Activated T-cell treated with anti-CD3 and anti-CD28 coated beads, Interleukin-2, amount 50 U/mL, for 4 hours (primary cell): Measurements from ENCODE around the gene PPP1R14B. TPM values are rescaled to one million over a fixed set of nuclear protein-coding genes. Genes with fewer than 3 reads are reported as not detected.
A peak's percentile ranks its signal among the peaks of the same experiment; 100 is the strongest.

Source experiments
- ATAC-seq, 2 donors: fragments of 200-7000 bp; cut with Tn5 transposase; one replicate each; pipeline ENCODE4 v1.10.0; 2021
- DNase-seq: peaks from one replicate; pipeline ENCODE4 v3.0.0-alpha.2; 2020
- H3K27me3 Mint-ChIP-seq: one replicate; pipeline ENCODE4 v1.8.0; 2021; ENCODE audit warnings: low read depth, mixed read lengths
- H3K36me3 Mint-ChIP-seq: one replicate; pipeline ENCODE4 v1.8.0; 2022; ENCODE audit warnings: mixed read lengths; ENCODE audit not compliant: insufficient read depth
- H3K4me1 Mint-ChIP-seq: one replicate; pipeline ENCODE4 v1.8.0; 2021; ENCODE audit warnings: low read depth, mixed read lengths
- H3K4me3 Mint-ChIP-seq: one replicate; pipeline ENCODE4 v1.8.0; 2021; ENCODE audit warnings: mild to moderate bottlenecking, moderate library complexity, mixed read lengths
- H3K9me3 Mint-ChIP-seq: one replicate; pipeline ENCODE4 v1.8.0; 2021; ENCODE audit warnings: mixed read lengths
- total RNA-seq, 3 donors: library from RNA; stranded (reverse); gene quantifications; one replicate each; pipeline ENCODE4 v1.2.1, GENCODE V29; 2021

Gene PPP1R14B
- total RNA-seq, 3 donors from 2014 or later, result 417 to 505 (median 438) TPM

DNA sequence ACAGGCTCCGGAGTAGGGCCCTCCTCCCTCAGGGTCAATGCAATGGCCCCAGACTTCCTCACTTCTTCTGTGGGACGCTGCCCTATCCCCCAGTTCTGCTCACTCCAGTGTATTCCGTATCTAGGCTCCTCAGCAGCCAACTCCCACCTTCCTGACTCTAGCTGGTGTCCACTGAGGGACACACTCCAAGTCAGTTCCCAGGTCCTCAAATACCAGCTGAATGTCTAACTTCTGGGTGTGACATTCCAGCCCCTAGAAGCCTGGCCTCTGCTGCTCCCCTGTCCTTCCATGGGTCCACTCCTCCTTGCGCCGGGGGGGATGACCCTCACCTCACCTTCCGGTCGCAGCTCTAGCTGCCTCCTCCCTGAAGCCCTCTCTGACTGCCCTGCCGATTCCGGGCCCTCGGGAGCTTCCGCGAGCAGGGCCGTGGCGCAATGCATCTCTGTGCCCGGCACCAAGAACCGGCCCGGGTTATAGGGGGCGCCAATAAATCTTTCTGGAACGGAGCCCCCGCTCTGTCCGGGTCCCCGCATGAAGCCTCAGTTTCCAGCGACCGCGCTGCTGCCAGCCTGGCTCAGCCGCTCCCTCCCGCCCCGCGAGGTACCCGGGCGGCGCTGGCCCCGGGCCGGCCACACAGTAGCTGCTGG is 22.3 kb upstream of the PPP1R14B start:
- Mint-ChIP-seq H3K4me1 (peaks cover 14% of the 10 kb centered on the region), H3K9me3 (no peaks in the 10 kb centered on the region), H3K36me3 (no peaks in the 10 kb centered on the region), H3K4me3 (peak overlapping the region; percentile 93), H3K27me3 (no peaks in the 10 kb centered on the region)
- peak; percentile 5 to 7 for ATAC-seq
- DNase-seq, result no peak

DNA sequence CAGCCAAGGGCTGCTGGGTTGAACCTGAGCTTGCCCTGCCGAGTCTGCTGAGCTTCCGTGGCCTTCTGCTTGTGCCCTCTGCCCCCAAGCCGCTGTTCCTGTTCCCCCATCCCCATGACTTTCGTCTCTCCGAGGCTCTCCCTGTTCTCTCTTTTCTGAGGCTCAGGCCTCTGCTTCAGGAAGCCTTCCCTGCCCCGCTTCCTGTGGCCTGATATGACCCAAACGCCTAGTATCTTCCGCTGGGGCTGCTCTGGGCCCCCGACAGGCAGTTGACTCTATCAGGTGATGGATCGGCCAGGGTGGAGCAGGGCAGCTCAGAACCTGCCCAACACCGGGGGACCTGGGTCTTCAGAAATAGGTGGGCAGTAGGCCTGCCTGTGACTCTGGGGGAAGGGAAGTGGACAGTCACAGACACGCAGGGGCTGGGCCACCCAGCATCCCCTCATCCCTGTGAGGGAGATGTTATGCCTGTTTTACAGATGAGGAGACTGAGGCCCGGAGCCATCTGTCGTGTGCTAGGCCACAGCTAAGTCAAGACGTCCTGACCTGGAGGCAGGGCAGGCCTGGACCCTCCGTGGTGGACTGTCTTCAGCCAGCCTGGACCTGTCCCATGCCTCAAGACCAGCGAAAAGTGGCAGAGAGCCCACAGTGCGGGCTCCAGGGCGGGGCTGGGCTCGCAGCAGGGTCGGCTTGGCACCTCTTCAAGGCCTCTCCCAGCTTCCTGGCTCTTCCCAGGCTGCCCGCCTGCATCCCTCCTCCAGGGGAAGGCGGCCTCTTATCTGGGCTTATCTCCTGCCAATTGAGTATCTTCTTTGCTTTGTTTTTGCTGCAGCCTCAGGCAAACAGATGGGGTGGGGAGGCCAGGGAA is 21.5 kb upstream of the PPP1R14B start:
- no peak for DNase-seq
- no peaks in the 10 kb centered on the region for H3K36me3 Mint-ChIP-seq
- H3K4me3 Mint-ChIP-seq, result peak overlapping the region; percentile 93
- H3K9me3 Mint-ChIP-seq, result no peaks in the 10 kb centered on the region
- no peak for ATAC-seq
- H3K27me3 Mint-ChIP-seq, result no peaks in the 10 kb centered on the region
- peaks cover 14% of the 10 kb centered on the region for H3K4me1 Mint-ChIP-seq

DNA sequence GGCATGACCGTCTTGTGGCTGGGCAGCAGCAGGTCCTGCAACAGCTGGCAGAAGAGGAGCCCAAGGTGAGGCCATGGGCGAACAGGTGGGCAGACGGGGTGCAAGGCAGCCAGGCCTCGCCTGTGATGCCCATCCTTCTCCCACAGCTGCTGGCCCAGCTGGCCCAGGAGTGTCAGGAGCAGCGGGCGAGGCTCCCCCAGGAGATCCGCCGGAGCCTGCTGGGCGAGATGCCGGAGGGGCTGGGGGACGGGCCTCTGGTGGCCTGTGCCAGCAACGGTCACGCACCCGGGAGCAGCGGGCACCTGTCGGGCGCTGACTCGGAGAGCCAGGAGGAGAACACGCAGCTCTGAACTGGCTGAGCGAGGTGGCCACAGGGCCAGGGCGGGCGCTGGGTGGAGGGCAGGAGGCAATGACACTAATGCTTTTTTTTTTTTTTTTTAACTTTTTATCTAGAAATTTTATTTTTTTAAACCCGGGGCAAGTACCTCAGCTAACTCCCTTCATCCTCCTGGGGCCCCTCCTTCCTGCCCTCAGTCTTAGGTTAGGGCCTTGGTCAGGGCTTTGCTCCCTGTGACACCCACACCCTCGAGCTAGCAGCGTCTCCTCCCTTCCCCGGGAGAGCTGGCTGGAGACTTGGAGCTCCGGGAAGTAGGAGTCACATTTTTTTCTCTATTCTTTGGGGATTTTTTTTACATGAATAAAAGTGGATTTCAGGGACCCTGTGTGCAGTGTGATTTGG is 20.6 kb upstream of the PPP1R14B start:
- Mint-ChIP-seq H3K4me3 (no peak overlapping the region), H3K9me3 (no peaks in the 10 kb centered on the region), H3K36me3 (peaks cover 2% of the 10 kb centered on the region), H3K4me1 (peaks cover 14% of the 10 kb centered on the region), H3K27me3 (no peaks in the 10 kb centered on the region)
- no peak for DNase-seq
- ATAC-seq, result no peak

DNA sequence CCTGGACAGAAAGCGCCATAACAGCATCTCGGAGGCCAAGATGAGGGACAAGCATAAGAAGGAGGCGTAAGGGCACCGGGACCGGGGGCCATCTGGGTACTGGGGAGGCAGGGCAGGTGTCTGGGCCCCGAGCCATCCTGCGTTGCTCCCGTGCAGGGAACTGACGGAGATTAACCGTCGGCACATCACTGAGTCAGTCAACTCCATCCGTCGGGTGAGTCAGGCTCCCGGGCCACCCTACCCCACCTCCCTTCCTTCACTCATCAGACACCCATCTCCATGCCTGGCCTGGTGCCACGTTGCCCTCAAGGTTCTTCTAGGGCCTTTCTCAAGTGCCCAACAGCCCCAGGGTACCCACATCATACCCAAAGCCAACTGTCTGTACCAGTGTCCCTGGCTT is 19.6 kb upstream of the PPP1R14B start:
- ATAC-seq (no peak), DNase-seq (no peak)
- H3K36me3 Mint-ChIP-seq, result peaks cover 2% of the 10 kb centered on the region
- no peaks in the 10 kb centered on the region for H3K27me3 Mint-ChIP-seq
- H3K4me3 Mint-ChIP-seq, result no peak overlapping the region
- peaks cover 12% of the 10 kb centered on the region for H3K4me1 Mint-ChIP-seq
- H3K9me3 Mint-ChIP-seq, result no peaks in the 10 kb centered on the region

DNA sequence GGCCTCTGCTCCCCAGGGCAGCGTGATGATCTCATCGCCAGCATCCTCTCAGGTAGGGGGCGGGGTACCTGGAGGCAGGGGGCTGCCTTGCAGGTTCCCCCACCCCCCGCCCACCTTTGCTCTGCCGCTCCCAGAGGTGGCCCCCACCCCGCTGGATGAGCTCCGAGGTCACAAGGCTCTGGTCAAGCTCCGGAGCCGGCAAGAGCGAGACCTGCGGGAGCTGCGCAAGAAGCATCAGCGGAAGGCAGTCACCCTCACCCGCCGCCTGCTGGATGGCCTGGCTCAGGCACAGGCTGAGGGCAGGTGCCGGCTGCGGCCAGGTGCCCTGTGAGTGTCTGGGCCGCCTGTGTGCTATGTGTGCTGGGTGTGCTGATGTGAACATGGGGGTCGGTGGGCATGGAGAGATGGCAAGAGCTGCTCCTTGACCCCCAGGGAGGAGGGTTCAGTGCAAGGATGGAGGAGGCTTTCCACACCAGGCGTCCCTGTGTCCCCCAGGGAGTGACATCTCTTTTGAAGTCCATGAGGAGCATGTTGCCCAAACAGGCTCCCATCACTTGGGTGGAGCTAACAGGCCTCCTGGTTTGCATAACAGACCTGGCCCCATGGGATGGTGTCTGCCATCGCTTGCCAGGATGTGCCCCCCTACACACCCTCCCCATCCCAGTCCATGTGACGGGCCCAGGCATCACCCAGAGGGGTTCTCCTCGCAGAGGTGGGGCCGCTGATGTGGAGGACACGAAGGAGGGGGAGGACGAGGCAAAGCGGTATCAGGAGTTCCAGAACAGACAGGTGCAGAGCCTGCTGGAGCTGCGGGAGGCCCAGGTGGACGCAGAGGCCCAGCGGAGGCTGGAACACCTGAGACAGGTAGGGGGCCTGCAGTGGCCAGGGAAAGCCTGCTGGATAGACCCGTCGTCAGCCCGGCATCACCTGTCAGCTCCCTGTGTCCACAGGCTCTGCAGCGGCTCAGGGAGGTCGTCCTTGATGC is 18.7 kb upstream of the PPP1R14B start:
- H3K4me3 Mint-ChIP-seq, result no peak overlapping the region
- H3K4me1 Mint-ChIP-seq, result peaks cover 12% of the 10 kb centered on the region
- no peaks in the 10 kb centered on the region for H3K27me3 Mint-ChIP-seq
- DNase-seq (no peak), ATAC-seq (no peak)
- H3K9me3 Mint-ChIP-seq, result no peaks in the 10 kb centered on the region
- H3K36me3 Mint-ChIP-seq, result peaks cover 2% of the 10 kb centered on the region

DNA sequence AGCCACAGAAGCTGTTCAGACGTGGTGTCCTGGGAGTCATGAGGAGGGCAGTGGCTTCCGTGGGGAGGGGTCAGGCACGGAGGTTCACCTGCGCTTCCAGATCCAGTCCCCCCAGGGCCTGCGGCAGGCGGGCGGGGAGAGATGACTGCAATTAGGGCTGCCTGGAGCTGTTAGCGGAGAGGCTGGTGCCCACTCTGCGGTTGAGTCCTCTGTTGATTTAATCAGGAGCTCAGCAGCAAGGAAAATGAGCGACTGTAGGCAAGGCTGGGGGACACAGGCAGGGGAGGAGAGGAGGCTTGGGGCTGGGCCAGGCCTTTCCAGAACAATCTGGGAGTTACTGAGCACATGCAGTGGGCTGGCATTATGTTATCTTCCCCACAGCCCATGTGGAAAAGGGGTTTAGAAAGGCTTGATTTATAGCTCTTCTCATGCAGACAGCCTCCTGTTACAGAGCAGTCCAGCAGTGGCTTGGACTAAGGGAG is 17.7 kb upstream of the PPP1R14B start:
- no peaks in the 10 kb centered on the region for H3K27me3 Mint-ChIP-seq
- no peaks in the 10 kb centered on the region for H3K9me3 Mint-ChIP-seq

DNA sequence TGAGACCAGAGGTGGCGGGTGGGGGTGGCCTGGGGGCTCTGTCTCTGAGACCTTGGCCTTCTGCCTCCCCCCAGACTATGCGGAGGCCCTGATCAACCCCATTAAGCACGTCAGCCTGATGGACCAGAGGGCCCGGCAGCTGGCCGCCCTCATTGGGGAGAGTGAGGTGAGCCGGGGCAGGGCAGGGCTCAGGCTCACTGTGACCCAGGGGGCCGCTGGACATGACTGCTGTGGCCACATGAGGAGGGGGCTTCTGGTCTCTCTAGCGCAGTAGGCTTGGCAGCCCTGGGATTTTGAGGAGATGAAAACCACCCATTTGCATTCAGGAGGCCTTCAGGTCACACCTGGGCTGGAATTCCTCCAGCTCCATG is 17.2 kb upstream of the PPP1R14B start:
- H3K4me1 Mint-ChIP-seq, result peaks cover 16% of the 10 kb centered on the region
- no peak overlapping the region for H3K4me3 Mint-ChIP-seq
- H3K36me3 Mint-ChIP-seq, result peaks cover 5% of the 10 kb centered on the region
- H3K9me3 Mint-ChIP-seq, result no peaks in the 10 kb centered on the region
- H3K27me3 Mint-ChIP-seq, result no peaks in the 10 kb centered on the region
- ATAC-seq (no peak), DNase-seq (no peak)

More for the DNA sequence above, 17.7 kb upstream of the PPP1R14B start:
- Mint-ChIP-seq H3K4me1 (peaks cover 17% of the 10 kb centered on the region), H3K4me3 (no peak overlapping the region), H3K36me3 (peaks cover 4% of the 10 kb centered on the region)
- ATAC-seq (no peak), DNase-seq (no peak)

DNA sequence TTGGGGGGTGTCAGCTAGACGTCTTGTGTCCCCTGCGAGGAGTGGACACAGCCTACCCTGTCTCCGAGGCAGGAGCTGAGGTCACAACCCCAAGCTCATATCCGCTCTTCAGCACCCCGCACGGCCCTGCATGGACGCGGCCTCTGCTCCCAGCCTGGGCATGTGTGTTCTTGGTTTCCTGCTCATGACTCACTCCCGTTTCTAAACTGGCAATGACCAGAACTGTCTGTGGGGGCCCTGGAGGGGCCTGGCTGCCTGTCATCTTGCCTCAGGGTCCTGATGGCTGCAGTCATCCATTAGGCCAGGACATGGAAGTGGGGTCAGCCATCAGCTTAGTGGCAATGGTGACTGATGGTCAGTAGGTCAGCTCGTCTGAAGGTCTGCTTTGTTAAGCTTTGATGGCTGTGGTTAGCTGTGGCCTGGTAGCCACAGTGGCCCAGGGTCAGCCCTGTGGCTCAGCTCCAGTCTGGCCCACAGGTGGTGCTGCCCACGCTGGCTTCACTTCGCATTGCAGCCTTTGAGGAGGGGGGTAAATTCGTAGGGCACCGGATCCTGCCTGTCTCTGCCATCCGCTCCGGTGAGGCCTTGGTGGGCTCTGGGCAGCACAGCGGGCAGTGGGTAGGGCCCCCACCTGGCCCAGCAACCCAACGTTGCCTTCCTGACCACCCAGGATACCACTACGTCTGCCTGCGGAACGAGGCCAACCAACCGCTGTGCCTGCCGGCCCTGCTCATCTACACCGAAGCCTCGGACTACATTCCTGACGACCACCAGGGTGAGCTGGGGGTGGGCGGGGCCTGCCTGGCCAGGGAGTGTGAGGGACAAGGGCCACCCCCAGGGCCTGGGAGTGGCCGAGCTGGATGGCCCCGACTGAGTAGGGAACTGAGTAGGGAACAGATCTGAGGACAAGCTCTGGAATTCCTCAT is 16.5 kb upstream of the PPP1R14B start:
- no peaks in the 10 kb centered on the region for H3K9me3 Mint-ChIP-seq
- peaks cover 5% of the 10 kb centered on the region for H3K36me3 Mint-ChIP-seq
- DNase-seq (no peak), ATAC-seq (no peak)
- no peak overlapping the region for H3K4me3 Mint-ChIP-seq
- peaks cover 11% of the 10 kb centered on the region for H3K4me1 Mint-ChIP-seq
- H3K27me3 Mint-ChIP-seq, result no peaks in the 10 kb centered on the region

DNA sequence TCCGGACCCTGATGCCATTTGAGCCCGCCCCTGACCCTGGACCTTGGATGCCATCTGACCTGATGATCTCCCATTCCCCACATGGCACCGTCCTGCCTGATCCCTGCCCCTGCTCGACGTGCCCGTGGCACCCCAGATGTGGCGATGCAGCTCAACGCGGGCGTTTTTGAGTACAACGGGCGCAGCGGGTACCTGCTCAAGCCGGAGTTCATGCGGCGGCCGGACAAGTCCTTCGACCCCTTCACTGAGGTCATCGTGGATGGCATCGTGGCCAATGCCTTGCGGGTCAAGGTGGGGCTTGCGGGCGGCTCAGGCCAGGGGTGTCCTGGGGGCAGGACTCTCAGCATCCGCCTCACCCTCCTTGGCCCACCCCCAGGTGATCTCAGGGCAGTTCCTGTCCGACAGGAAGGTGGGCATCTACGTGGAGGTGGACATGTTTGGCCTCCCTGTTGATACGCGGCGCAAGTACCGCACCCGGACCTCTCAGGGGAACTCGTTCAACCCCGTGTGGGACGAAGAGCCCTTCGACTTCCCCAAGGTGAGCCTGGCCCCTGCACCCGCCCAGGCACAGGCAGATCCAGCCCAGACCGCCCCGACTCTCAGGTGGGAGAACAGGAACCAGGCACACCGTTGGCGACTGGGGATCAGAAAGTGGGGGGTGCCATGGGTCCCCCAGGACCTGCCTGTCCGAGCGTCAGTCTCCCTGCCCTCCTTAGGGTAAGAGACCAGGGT is 15.7 kb upstream of the PPP1R14B start:
- no peak for ATAC-seq
- H3K4me1 Mint-ChIP-seq, result peaks cover 8% of the 10 kb centered on the region
- peaks cover 5% of the 10 kb centered on the region for H3K36me3 Mint-ChIP-seq
- H3K4me3 Mint-ChIP-seq, result no peak overlapping the region
- no peaks in the 10 kb centered on the region for H3K27me3 Mint-ChIP-seq
- DNase-seq, result no peak
- H3K9me3 Mint-ChIP-seq, result no peaks in the 10 kb centered on the region

DNA sequence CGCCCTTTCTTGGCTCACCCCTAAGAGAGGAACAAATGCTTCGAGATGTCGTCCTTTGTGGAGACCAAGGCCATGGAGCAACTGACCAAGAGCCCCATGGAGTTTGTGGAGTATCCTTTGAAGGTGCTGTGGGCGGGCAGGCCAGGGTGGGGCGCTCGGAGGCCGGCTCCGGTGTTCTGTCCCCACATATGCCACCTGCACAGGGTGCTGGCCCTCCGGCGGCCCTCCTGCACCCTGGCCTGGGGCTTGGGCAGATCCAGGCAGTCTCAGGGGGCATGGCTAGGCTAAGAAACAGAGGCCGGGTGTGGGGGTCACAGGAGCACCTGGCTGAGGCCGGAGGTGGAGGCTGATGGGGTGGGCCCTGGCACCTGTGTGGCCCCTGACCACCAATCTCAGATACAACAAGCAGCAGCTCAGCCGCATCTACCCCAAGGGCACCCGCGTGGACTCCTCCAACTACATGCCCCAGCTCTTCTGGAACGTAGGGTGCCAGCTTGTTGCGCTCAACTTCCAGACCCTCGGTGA is 14.9 kb upstream of the PPP1R14B start:
- Mint-ChIP-seq H3K4me3 (no peak overlapping the region), H3K36me3 (peaks cover 5% of the 10 kb centered on the region), H3K9me3 (no peaks in the 10 kb centered on the region), H3K4me1 (peaks cover 8% of the 10 kb centered on the region), H3K27me3 (no peaks in the 10 kb centered on the region)
- ATAC-seq (no peak), DNase-seq (no peak)

DNA sequence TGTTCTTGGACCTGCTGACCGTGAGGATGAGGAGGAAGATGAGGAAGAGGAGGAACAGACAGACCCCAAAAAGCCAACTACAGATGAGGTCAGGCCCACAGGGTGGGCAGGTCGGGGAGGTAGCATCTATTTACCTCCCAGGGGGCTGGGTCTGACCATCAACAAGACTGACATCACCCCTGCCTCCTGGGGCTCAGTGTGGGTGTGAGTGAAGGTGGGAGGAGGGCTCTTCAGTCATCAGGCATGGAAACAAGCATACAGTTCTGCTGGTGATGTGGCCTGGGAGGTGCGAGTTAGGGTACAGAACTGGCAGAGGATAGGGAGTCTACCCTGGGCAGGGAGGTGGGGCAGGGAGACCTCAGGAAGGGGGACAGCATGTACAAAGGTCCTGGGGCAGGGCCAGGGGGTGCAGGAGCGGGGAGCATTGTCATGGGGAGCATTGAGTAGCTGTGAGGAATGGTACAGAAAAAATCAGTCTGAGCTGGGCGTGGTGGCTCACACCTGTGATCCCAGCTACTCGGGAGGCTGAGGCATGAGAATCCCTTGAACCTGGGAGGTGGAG is 13.5 kb upstream of the PPP1R14B start:
- H3K9me3 Mint-ChIP-seq, result no peaks in the 10 kb centered on the region
- H3K4me1 Mint-ChIP-seq, result peaks cover 8% of the 10 kb centered on the region
- ATAC-seq, result no peak
- H3K4me3 Mint-ChIP-seq, result no peak overlapping the region
- no peak for DNase-seq
- no peaks in the 10 kb centered on the region for H3K27me3 Mint-ChIP-seq
- peaks cover 6% of the 10 kb centered on the region for H3K36me3 Mint-ChIP-seq

DNA sequence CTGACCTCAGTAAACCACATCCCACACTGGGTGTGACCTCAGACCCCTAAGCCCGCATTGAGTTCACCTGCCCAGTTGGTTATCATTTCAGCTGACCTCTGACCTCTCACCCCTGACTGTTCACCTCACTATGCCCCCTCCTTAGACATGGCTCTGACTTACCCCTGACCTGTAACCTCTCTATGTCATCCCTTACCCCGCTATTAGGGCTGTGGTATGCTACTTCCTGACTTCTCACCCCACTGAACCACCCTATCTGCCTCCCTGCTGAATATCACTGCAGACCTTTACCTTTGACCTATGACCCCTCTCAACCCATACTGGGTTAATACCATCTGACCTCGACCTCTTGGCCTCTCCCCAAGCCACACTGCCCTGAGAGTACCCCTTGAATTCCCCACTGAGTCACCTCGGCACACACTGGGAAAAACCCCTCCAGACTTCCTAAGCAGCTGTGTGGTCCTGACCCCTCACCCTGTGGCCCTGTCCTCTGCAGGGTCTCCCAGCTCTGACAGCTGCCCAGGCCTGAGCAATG is 12.9 kb upstream of the PPP1R14B start:
- Mint-ChIP-seq H3K9me3 (no peaks in the 10 kb centered on the region), H3K4me1 (peaks cover 8% of the 10 kb centered on the region), H3K4me3 (no peak overlapping the region), H3K27me3 (no peaks in the 10 kb centered on the region), H3K36me3 (peaks cover 7% of the 10 kb centered on the region)
- no peak for ATAC-seq
- no peak for DNase-seq
